GM21526 (cell line): Measurements from ENCODE around the gene SLC25A31.

Source experiments
- ATAC-seq: cut with Tn5 transposase; IDR thresholded peaks from one replicate; pipeline ENCODE4 v1.9.1; 2021; ENCODE audit warnings: moderate library complexity; ENCODE audit not compliant: unreplicated experiment, low FRiP score

Gene SLC25A31

GRCh38 chr4:127730142-127730913, at the start of gene SLC25A31:
Gene SLC25A31, plus strand, starts transcription at chr4:127730400. Its CDS starts 146 bp downstream, at chr4:127730546.
- no peak for ATAC-seq

- no peak for ATAC-seq
Measured at GRCh38 chr4:127685292-127685691, 44.9 kb upstream of the SLC25A31 start.

GRCh38 chr4:127686658-127687057, 43.5 kb upstream of the SLC25A31 start:
- no peak for ATAC-seq

- no peak for ATAC-seq
Measured at GRCh38 chr4:127687580-127687979, 42.6 kb upstream of the SLC25A31 start.

GRCh38 chr4:127698789-127699200, 31.4 kb upstream of the SLC25A31 start:
- peak; percentile 100 for ATAC-seq

- ATAC-seq = no peak
Measured at GRCh38 chr4:127708985-127709384, 21.2 kb upstream of the SLC25A31 start.

GRCh38 chr4:127709456-127709855, 20.7 kb upstream of the SLC25A31 start:
- no peak for ATAC-seq

GRCh38 chr4:127731406-127731805, 1.2 kb downstream of the SLC25A31 start:
- no peak for ATAC-seq

- peak; percentile 85 for ATAC-seq
Measured at GRCh38 chr4:127732623-127733328, 2.6 kb downstream of the SLC25A31 start.

GRCh38 chr4:127734976-127735375, 4.8 kb downstream of the SLC25A31 start:
- ATAC-seq = no peak

- no peak for ATAC-seq
Measured at GRCh38 chr4:127737295-127737694, 7.1 kb downstream of the SLC25A31 start.

- no peak for ATAC-seq
Measured at GRCh38 chr4:127741247-127741646, 11.0 kb downstream of the SLC25A31 start.

- no peak for ATAC-seq
Measured at GRCh38 chr4:127747883-127748282, 17.7 kb downstream of the SLC25A31 start.

GRCh38 chr4:127748957-127749356, 18.8 kb downstream of the SLC25A31 start:
- ATAC-seq = no peak

- ATAC-seq = no peak
Measured at GRCh38 chr4:127756906-127757305, 26.7 kb downstream of the SLC25A31 start.

GRCh38 chr4:127759228-127759820, 29.1 kb downstream of the SLC25A31 start:
- no peak for ATAC-seq

- no peak for ATAC-seq
Measured at GRCh38 chr4:127759893-127760292, 29.7 kb downstream of the SLC25A31 start.

GRCh38 chr4:127771535-127772275, 41.5 kb downstream of the SLC25A31 start:
- no peak for ATAC-seq

GRCh38 chr4:127772769-127773671, 42.8 kb downstream of the SLC25A31 start:
- ATAC-seq = no peak

GRCh38 chr4:127775843-127776242, 45.6 kb downstream of the SLC25A31 start:
- ATAC-seq = no peak
